ENCODE data around the gene ANKRD2.

ANKRD2 gene

GRCh38 chr10:97584798-97585438, 12.3 kb downstream of the ANKRD2 start:
- H3K27ac ChIP-seq (ENCODE audit: poor library complexity, severe bottlenecking) = peak overlapping the region; percentile 19
- no peak for TF ChIP-seq CTCF (IDR thresholded peaks at IDR 0.05; ENCODE audit: poor library complexity, severe bottlenecking)
- no peaks in the 10 kb centered on the region for H3K9me3 ChIP-seq (ENCODE audit: severe bottlenecking)
- no peak overlapping the region for H3K4me3 ChIP-seq (ENCODE audit: severe bottlenecking)
- no peaks in the 10 kb centered on the region for H3K36me3 ChIP-seq (ENCODE audit: low read depth)
- no peaks in the 10 kb centered on the region for H3K27me3 ChIP-seq (ENCODE audit: insufficient read depth, poor library complexity, severe bottlenecking)
- no peak for DNase-seq (ENCODE audit: low spot score)
- peaks cover 8% of the 10 kb centered on the region for H3K4me1 ChIP-seq (ENCODE audit: insufficient read depth, poor library complexity, severe bottlenecking)
- ATAC-seq (ENCODE audit: low read depth) = no peak

GRCh38 chr10:97585439-97585811, 12.8 kb downstream of the ANKRD2 start:
- Histone ChIP-seq H3K9me3 (ENCODE audit: severe bottlenecking) (no peaks in the 10 kb centered on the region), H3K4me3 (ENCODE audit: severe bottlenecking) (no peak overlapping the region), H3K27ac (ENCODE audit: poor library complexity, severe bottlenecking) (no peak overlapping the region), H3K4me1 (ENCODE audit: insufficient read depth, poor library complexity, severe bottlenecking) (peaks cover 8% of the 10 kb centered on the region), H3K27me3 (ENCODE audit: insufficient read depth, poor library complexity, severe bottlenecking) (no peaks in the 10 kb centered on the region), H3K36me3 (ENCODE audit: low read depth) (no peaks in the 10 kb centered on the region)
- no peak for TF ChIP-seq CTCF (IDR thresholded peaks at IDR 0.05; ENCODE audit: poor library complexity, severe bottlenecking)
- DNase-seq (ENCODE audit: low spot score) (no peak), ATAC-seq (ENCODE audit: low read depth) (no peak)

GRCh38 chr10:97587183-97587582, 14.6 kb downstream of the ANKRD2 start:
- Histone ChIP-seq H3K4me3 (ENCODE audit: severe bottlenecking) (no peak overlapping the region), H3K27ac (ENCODE audit: poor library complexity, severe bottlenecking) (no peak overlapping the region), H3K4me1 (ENCODE audit: insufficient read depth, poor library complexity, severe bottlenecking) (peaks cover 8% of the 10 kb centered on the region), H3K9me3 (ENCODE audit: severe bottlenecking) (no peaks in the 10 kb centered on the region), H3K36me3 (ENCODE audit: low read depth) (no peaks in the 10 kb centered on the region), H3K27me3 (ENCODE audit: insufficient read depth, poor library complexity, severe bottlenecking) (no peaks in the 10 kb centered on the region)
- ATAC-seq (ENCODE audit: low read depth) (no peak), DNase-seq (ENCODE audit: low spot score) (no peak)
- TF ChIP-seq CTCF (IDR thresholded peaks at IDR 0.05; ENCODE audit: poor library complexity, severe bottlenecking) = no peak

GRCh38 chr10:97589479-97589878, 16.9 kb downstream of the ANKRD2 start, which contains the start of gene C10orf62:
C10orf62 (plus strand) TSS chr10:97589721; CDS start chr10:97589898, 177 bp downstream.
- no peak for ATAC-seq (ENCODE audit: low read depth)
- Histone ChIP-seq H3K27ac (ENCODE audit: poor library complexity, severe bottlenecking) (no peak within 1 kb of the TSS), H3K9me3 (ENCODE audit: severe bottlenecking) (no peaks in the 10 kb centered on the region), H3K4me1 (ENCODE audit: insufficient read depth, poor library complexity, severe bottlenecking) (peaks cover 2% of the 10 kb centered on the region), H3K4me3 (ENCODE audit: severe bottlenecking) (no peak within 1 kb of the TSS), H3K27me3 (ENCODE audit: insufficient read depth, poor library complexity, severe bottlenecking) (no peaks in the 10 kb centered on the region), H3K36me3 (ENCODE audit: low read depth) (no peaks in the 10 kb centered on the region)
- DNase-seq (ENCODE audit: low spot score) = no peak
- no peak for TF ChIP-seq CTCF (IDR thresholded peaks at IDR 0.05; ENCODE audit: poor library complexity, severe bottlenecking)

GRCh38 chr10:97590082-97590747, 17.6 kb downstream of the ANKRD2 start:
- Histone ChIP-seq H3K36me3 (ENCODE audit: low read depth) (no peaks in the 10 kb centered on the region), H3K27me3 (ENCODE audit: insufficient read depth, poor library complexity, severe bottlenecking) (no peaks in the 10 kb centered on the region), H3K4me3 (ENCODE audit: severe bottlenecking) (no peak overlapping the region), H3K4me1 (ENCODE audit: insufficient read depth, poor library complexity, severe bottlenecking) (no peaks in the 10 kb centered on the region), H3K9me3 (ENCODE audit: severe bottlenecking) (no peaks in the 10 kb centered on the region), H3K27ac (ENCODE audit: poor library complexity, severe bottlenecking) (no peak overlapping the region)
- TF ChIP-seq CTCF (IDR thresholded peaks at IDR 0.05; ENCODE audit: poor library complexity, severe bottlenecking) = no peak
- ATAC-seq (ENCODE audit: low read depth) (no peak), DNase-seq (ENCODE audit: low spot score) (no peak)
